Ishikawa (cell line): ENCODE measurements around the gene RYR2.

ENCODE experiments used
- CEBPB ChIP-seq: IDR thresholded peaks from 2 replicates; pipeline ENCODE4 v1.6.1; 2012
- CREB1 ChIP-seq: IDR thresholded peaks from 2 replicates; pipeline ENCODE4 v1.6.1; 2012; ENCODE audit warnings: low read depth
- EGR1 ChIP-seq: IDR thresholded peaks from 2 replicates; pipeline ENCODE4 v1.6.1; 2012
- EP300 ChIP-seq: IDR thresholded peaks from 2 replicates; pipeline ENCODE4 v1.6.1; 2012; ENCODE audit warnings: borderline replicate concordance
- FOXM1 ChIP-seq: IDR thresholded peaks from 2 replicates; pipeline ENCODE4 v1.6.1; 2012; ENCODE audit warnings: low read depth, borderline replicate concordance
- NFIC ChIP-seq: IDR thresholded peaks from 2 replicates; pipeline ENCODE4 v1.6.1; 2012
- RAD21 ChIP-seq: IDR thresholded peaks from 2 replicates; pipeline ENCODE4 v1.6.1; 2012; ENCODE audit warnings: low read depth
- TAF1 ChIP-seq: IDR thresholded peaks from 2 replicates; pipeline ENCODE4 v1.6.1; 2012; ENCODE audit warnings: low read depth, mild to moderate bottlenecking
- TCF12 ChIP-seq: IDR thresholded peaks from 2 replicates; pipeline ENCODE4 v1.6.1; 2012; ENCODE audit warnings: low read depth
- TEAD4 ChIP-seq: IDR thresholded peaks from 2 replicates; pipeline ENCODE4 v1.6.1; 2012
- YY1 ChIP-seq: IDR thresholded peaks from 2 replicates; pipeline ENCODE4 v1.6.1; 2012; ENCODE audit warnings: low read depth
- ZBTB7A ChIP-seq: IDR thresholded peaks from 2 replicates; pipeline ENCODE4 v1.6.1; 2012; ENCODE audit warnings: low read depth
- TF ChIP-seq, protein P1 (sequence below): IDR thresholded peaks from 2 replicates; pipeline ENCODE4 v1.6.1; 2012
- TF ChIP-seq, protein P2 (sequence below): IDR thresholded peaks from 2 replicates; pipeline ENCODE4 v1.6.1; 2012
- TF ChIP-seq, protein P3 (sequence below): IDR thresholded peaks from 2 replicates; pipeline ENCODE4 v1.6.1; 2012; ENCODE audit warnings: low read depth, mild to moderate bottlenecking

Gene RYR2

DNA sequence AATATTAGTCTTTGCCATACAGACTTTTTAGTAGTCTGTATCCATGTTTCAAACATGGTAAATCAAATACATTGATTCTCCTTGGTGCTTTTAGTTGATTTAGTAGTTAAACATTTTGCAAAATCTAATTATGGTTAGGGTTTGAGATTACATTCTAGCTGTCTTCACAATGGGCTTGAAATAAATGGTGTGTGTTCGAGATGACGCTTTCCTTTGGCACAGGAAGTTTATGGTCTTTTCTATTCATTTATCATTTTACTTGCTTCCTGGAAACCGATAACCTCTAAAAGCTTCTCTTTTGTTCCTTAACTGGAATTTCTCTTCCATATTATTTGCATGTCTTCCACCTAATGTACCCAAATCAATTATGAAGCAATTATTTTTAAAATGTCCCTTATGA is 810.4 kb downstream of the RYR2 start:
- TF ChIP-seq, protein P1, sequence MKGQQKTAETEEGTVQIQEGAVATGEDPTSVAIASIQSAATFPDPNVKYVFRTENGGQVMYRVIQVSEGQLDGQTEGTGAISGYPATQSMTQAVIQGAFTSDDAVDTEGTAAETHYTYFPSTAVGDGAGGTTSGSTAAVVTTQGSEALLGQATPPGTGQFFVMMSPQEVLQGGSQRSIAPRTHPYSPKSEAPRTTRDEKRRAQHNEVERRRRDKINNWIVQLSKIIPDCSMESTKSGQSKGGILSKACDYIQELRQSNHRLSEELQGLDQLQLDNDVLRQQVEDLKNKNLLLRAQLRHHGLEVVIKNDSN = no peak
- no peak for TF ChIP-seq RAD21
- no peak for TF ChIP-seq TEAD4
- no peak for TF ChIP-seq YY1
- TF ChIP-seq, protein P2, sequence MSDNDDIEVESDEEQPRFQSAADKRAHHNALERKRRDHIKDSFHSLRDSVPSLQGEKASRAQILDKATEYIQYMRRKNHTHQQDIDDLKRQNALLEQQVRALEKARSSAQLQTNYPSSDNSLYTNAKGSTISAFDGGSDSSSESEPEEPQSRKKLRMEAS = no peak
- TF ChIP-seq ZBTB7A = no peak
- TF ChIP-seq TCF12 = no peak
- TF ChIP-seq CEBPB = no peak
- no peak for TF ChIP-seq CREB1
- no peak for TF ChIP-seq EGR1
- no peak for TF ChIP-seq NFIC
- no peak for TF ChIP-seq FOXM1
- TF ChIP-seq TAF1 = no peak
- TF ChIP-seq, protein P3, sequence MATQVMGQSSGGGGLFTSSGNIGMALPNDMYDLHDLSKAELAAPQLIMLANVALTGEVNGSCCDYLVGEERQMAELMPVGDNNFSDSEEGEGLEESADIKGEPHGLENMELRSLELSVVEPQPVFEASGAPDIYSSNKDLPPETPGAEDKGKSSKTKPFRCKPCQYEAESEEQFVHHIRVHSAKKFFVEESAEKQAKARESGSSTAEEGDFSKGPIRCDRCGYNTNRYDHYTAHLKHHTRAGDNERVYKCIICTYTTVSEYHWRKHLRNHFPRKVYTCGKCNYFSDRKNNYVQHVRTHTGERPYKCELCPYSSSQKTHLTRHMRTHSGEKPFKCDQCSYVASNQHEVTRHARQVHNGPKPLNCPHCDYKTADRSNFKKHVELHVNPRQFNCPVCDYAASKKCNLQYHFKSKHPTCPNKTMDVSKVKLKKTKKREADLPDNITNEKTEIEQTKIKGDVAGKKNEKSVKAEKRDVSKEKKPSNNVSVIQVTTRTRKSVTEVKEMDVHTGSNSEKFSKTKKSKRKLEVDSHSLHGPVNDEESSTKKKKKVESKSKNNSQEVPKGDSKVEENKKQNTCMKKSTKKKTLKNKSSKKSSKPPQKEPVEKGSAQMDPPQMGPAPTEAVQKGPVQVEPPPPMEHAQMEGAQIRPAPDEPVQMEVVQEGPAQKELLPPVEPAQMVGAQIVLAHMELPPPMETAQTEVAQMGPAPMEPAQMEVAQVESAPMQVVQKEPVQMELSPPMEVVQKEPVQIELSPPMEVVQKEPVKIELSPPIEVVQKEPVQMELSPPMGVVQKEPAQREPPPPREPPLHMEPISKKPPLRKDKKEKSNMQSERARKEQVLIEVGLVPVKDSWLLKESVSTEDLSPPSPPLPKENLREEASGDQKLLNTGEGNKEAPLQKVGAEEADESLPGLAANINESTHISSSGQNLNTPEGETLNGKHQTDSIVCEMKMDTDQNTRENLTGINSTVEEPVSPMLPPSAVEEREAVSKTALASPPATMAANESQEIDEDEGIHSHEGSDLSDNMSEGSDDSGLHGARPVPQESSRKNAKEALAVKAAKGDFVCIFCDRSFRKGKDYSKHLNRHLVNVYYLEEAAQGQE = no peak
- no peak for TF ChIP-seq EP300

DNA sequence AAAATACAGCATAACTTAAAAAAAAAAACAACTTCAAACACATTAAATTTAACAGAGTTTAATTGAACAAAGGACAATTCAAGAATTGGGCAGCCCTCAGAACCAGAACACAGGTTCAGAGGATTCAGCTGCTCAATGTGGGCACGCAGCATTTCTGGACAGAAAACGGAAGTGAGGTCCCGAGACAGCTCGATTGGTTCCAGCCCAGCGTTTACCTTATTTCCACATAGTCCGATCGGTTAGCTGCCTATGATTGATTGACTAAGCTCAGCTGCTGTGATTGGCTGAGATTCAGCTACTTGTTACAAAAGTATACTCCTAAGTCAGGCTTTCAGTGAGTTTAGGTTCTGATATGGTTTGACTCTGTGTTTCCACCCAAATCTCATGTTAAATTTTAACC is 815.5 kb downstream of the RYR2 start:
- TF ChIP-seq TAF1 = no peak
- TF ChIP-seq EGR1 = no peak
- TF ChIP-seq, protein P2 = no peak
- TF ChIP-seq RAD21 = no peak
- TF ChIP-seq, protein P3 = no peak

DNA sequence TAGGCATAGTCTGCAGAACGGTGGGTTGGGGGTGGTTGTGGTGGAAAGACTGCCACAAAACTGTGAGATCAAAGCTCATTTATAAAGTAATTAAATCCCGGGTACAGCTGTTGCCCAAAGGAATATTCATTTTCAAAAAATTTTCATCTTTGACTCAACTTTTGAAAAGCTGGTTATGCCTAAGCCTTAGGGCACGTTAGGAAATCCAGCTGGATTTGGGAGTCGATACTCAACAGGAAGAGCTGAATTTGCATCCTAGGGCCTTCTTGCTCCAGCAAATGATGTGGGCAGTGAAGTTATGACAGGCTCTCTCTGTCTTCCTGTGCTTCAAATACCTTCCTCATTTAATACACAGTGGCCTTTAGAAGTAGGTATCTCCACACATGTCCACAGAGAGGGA is 817.0 kb downstream of the RYR2 start:
- no peak for TF ChIP-seq EGR1
- TF ChIP-seq FOXM1 = no peak

DNA sequence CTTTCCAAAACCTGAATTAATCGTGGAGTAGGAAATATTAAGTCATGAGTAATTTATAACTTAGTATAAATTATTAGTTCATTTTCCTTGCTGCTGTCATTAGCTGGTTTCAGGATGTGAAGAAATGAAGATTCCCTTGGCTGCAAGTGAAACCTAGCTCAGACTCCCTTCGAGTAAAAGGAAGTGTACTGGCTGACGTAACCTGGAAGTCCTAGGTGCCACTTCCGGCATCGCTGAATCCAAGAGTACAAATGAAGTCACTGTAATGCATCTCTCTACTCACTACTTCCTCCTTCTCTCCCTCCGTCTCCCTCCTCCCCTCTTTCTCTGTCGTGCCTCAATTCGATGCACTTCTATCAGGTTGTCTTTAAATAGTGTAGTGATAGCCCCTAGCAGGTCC is 820.0 kb downstream of the RYR2 start:
- TF ChIP-seq TEAD4 = no peak
- no peak for TF ChIP-seq EGR1
- no peak for TF ChIP-seq YY1
- TF ChIP-seq NFIC = no peak

DNA sequence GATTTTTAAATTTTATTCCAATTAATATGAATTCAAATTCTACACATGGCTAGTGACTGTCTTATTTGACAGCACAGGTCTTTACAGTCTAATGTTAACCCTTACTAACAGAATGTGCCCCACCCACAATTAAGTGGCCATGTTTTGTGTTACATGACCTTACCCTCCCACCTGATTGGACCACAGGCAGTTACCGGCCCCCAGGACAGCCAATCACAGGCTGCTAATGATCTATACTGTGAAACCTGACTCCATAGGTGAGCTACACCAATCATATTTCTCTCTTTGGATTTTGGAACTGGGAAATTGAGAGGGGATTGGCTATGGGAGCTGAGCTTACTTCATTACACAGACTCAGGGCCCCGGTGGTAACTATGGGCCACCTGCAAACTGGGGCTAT is 821.2 kb downstream of the RYR2 start:
- no peak for TF ChIP-seq CREB1
- no peak for TF ChIP-seq NFIC
- no peak for TF ChIP-seq EP300
- TF ChIP-seq, protein P3 = no peak
- no peak for TF ChIP-seq TCF12

DNA sequence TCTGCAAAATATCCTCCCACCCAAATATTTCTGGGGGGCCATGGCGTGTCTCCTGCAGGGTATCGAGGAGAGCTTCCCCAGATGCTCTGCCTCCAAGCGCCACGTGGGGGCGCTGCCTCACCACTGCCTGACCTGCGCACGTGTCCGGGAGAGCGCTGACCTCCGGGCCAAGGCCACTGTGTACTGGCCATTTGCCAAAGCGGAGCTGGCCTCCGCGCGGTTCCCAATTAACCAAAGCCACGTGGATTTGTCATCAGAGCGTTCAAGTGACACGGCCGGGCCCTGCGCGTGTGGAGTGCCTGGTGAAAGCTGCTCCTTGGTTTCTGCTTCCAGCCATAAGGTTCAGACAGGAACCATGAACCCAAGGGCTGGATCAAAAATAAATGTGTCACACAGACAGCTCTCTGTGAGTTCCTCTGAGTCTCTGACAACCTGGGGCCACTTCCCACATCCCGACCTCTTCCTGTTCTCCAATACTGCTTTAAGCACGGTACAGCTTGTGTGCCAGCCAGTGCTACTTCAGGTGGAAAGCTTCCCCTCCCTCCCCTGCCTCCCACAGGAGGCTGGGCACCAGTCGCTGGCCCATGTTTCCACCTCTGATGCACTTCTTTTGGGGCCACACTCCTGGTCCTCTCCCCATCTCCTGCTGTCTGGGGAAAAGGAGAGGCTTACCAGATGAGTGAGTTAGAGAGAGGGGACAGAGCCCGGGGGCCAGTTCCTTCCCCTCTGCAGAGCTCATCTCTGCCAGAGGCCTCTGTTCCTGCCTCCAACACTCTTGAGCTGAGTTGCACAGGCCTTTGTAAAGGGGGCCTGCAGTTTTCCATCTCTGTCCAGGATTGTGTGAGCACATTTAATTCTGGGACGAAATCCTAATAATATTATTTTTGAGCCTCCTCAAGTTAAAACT is 822.6 kb downstream of the RYR2 start:
- TF ChIP-seq RAD21 (peak; percentile 96), CEBPB (no peak), NFIC (peak; percentile 94)
- TF ChIP-seq, protein P2 = peak; percentile 99
- TF ChIP-seq, protein P1 = peak; percentile 84
